Fibroblast of peridontal ligament (primary cell): Measurements from ENCODE around the gene PIEZO2.

ENCODE experiments used
- DNase-seq: peaks from one replicate; pipeline ENCODE4 v3.0.0-alpha.2; 2010; ENCODE audit errors: extremely low read depth

PIEZO2 gene

GRCh38 chr18:11066038-11066437 is 83.3 kb downstream of the PIEZO2 start:
- DNase-seq = no peak

GRCh38 chr18:11064727-11065460 is 84.5 kb downstream of the PIEZO2 start:
- DNase-seq = no peak

GRCh38 chr18:11064106-11064505 is 85.3 kb downstream of the PIEZO2 start:
- no peak for DNase-seq

GRCh38 chr18:11055721-11056120 is 93.6 kb downstream of the PIEZO2 start:
- DNase-seq = no peak

- DNase-seq = no peak
Measured at GRCh38 chr18:11054497-11054896, 94.9 kb downstream of the PIEZO2 start.

- no peak for DNase-seq
Measured at GRCh38 chr18:11053293-11053692, 96.1 kb downstream of the PIEZO2 start.

GRCh38 chr18:11052800-11053199 is 96.6 kb downstream of the PIEZO2 start:
- no peak for DNase-seq

- no peak for DNase-seq
Measured at GRCh38 chr18:11051462-11051861, 97.9 kb downstream of the PIEZO2 start.

- DNase-seq = no peak
Measured at GRCh38 chr18:11050966-11051365, 98.4 kb downstream of the PIEZO2 start.

GRCh38 chr18:11047817-11048216 is 101.6 kb downstream of the PIEZO2 start:
- DNase-seq = no peak

GRCh38 chr18:11047156-11047555 is 102.2 kb downstream of the PIEZO2 start:
- DNase-seq = no peak

GRCh38 chr18:11046140-11046539 is 103.2 kb downstream of the PIEZO2 start:
- no peak for DNase-seq

- no peak for DNase-seq
Measured at GRCh38 chr18:11043694-11044093, 105.7 kb downstream of the PIEZO2 start.

GRCh38 chr18:11042247-11042646 is 107.1 kb downstream of the PIEZO2 start:
- no peak for DNase-seq

GRCh38 chr18:11040823-11041656 is 108.3 kb downstream of the PIEZO2 start:
- DNase-seq = peak; percentile 43

- DNase-seq = no peak
Measured at GRCh38 chr18:11040359-11040758, 109.0 kb downstream of the PIEZO2 start.

GRCh38 chr18:11037533-11038240 is 111.7 kb downstream of the PIEZO2 start:
- no peak for DNase-seq

GRCh38 chr18:11035814-11036495 is 113.4 kb downstream of the PIEZO2 start:
- DNase-seq = no peak

GRCh38 chr18:11035376-11035775 is 114.0 kb downstream of the PIEZO2 start:
- DNase-seq = no peak

- DNase-seq = no peak
Measured at GRCh38 chr18:11034884-11035283, 114.5 kb downstream of the PIEZO2 start.

GRCh38 chr18:11033503-11033902 is 115.9 kb downstream of the PIEZO2 start:
- DNase-seq = no peak

GRCh38 chr18:11031966-11032365 is 117.4 kb downstream of the PIEZO2 start:
- DNase-seq = no peak
